SK-N-SH treated with all-trans-retinoic acid at 6 μM for 48 hours (cell line): ENCODE data around the gene RABGAP1L.

ENCODE experiments used
- ESRRG ChIP-seq: fragments of 250-450 bp; sonication (Bioruptor Pico); IDR thresholded peaks from 2 replicates; pipeline ENCODE4 v1.6.1; 2021; ENCODE audit warnings: mild to moderate bottlenecking
- PPARA ChIP-seq: fragments of 250-450 bp; sonication (Bioruptor Pico); IDR thresholded peaks from 2 replicates; pipeline ENCODE4 v1.5.0; 2020; ENCODE audit warnings: mild to moderate bottlenecking, borderline replicate concordance
- ZFP30 ChIP-seq: fragments of 450-650 bp; formaldehyde crosslinking; IDR thresholded peaks from 2 replicates; pipeline ENCODE4 v1.5.0; 2022; ENCODE audit warnings: mild to moderate bottlenecking, moderate library complexity
- ZNF565 ChIP-seq: fragments of 450-650 bp; formaldehyde crosslinking; conservative IDR thresholded peaks from 2 replicates; pipeline ENCODE4 v1.5.0; 2020; ENCODE audit warnings: low read depth, mild to moderate bottlenecking, moderate library complexity
- TF ChIP-seq, protein P1 (sequence below): fragments of 250-450 bp; sonication (Bioruptor Pico); IDR thresholded peaks from 2 replicates; pipeline ENCODE4 v1.5.1; 2020; ENCODE audit warnings: low read depth, mild to moderate bottlenecking, moderate library complexity

DNA sequence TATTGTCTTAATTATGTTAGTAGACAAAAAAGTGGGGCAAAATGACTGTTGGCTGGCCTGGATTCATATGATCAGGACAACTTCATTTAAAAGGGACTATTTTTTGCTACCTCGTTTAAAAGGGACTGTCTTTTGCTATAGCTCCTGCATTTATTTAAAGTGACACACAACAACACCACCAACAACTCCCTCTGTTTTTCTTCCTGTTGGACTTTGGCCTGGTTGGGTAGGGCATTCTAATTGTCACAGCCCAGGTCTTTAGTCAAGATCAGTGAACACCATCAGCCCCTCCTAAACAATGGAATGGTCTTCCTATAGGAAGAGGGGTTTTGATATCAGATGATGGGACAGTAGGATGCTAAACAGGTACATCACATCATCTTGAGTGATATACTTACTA, 530.2 kb downstream of the RABGAP1L start:
- no peak for TF ChIP-seq ZFP30 (CRISPR knock-in tag)
- TF ChIP-seq ZNF565 (CRISPR knock-in tag): no peak
- TF ChIP-seq ESRRG (CRISPR knock-in tag): no peak
- no peak for TF ChIP-seq PPARA (CRISPR knock-in tag)
- TF ChIP-seq, protein P1, sequence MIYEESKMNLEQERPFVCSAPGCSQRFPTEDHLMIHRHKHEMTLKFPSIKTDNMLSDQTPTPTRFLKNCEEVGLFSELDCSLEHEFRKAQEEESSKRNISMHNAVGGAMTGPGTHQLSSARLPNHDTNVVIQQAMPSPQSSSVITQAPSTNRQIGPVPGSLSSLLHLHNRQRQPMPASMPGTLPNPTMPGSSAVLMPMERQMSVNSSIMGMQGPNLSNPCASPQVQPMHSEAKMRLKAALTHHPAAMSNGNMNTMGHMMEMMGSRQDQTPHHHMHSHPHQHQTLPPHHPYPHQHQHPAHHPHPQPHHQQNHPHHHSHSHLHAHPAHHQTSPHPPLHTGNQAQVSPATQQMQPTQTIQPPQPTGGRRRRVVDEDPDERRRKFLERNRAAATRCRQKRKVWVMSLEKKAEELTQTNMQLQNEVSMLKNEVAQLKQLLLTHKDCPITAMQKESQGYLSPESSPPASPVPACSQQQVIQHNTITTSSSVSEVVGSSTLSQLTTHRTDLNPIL: no peak
